Neutrophil (primary cell): Measurements from ENCODE around the gene PDGFRA.

Experiments used
- H3K27ac ChIP-seq: fragments of 200-600 bp; sonication (generic); 2 replicates; pipeline ENCODE4 v1.5.1; 2016; ENCODE audit warnings: mild to moderate bottlenecking, moderate library complexity
- H3K27me3 ChIP-seq: fragments of 200-600 bp; sonication (generic); 2 replicates; pipeline ENCODE4 v1.6.0; 2016; ENCODE audit warnings: mild to moderate bottlenecking
- H3K36me3 ChIP-seq: fragments of 200-600 bp; sonication (generic); 2 replicates; pipeline ENCODE4 v1.5.1; 2017
- H3K4me1 ChIP-seq, 2 experiments: fragments of 200-600 bp in 1 of 2; sonication (generic) in 1 of 2; 1 replicate in 1 of 2; 2 replicates in 1 of 2; pipeline versions ENCODE4 v1.5.1 to v1.6.1; 2013 to 2016; ENCODE audit warnings: low read depth in 1 of 2, low read length in 1 of 2, mild to moderate bottlenecking in 1 of 2, moderate library complexity in 1 of 2; ENCODE audit not compliant: control insufficient read depth in 1 of 2, insufficient read depth in 1 of 2
- H3K4me3 ChIP-seq, 2 experiments: fragments of 200-600 bp in 1 of 2; sonication (generic) in 1 of 2; 1 replicate in 1 of 2; 2 replicates in 1 of 2; pipeline ENCODE4 v1.5.1; 2013 to 2016; ENCODE audit warnings: low read depth in 1 of 2, low read length in 1 of 2, mild to moderate bottlenecking in 1 of 2, moderate library complexity in 1 of 2
- H3K9me3 ChIP-seq: fragments of 200-600 bp; sonication (generic); 2 replicates; pipeline ENCODE4 v1.5.1; 2016
- TF ChIP-seq, protein P1 (sequence below): fragments of 200-600 bp; sonication (generic); IDR thresholded peaks from 2 replicates; pipeline ENCODE4 v1.5.1; 2016; ENCODE audit warnings: antibody characterized with exemption

The PDGFRA gene

DNA sequence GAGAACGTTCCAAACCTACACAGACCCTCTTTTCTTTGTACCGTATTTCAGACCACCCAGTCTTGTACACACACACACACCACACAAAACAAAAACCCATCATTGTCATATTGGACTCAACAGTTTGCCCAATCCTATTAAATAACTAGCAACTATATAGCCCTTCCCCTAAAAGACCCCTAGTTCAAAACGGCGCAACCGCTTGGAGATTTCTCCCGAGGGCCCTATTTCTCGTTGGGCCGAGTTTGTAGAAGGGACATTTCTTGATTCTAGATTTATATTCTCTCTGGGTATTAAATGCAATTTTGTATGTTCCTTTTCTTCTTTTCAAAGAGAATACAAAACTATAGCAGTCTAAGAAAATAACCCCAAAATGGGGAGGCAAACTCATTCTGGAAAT lies 547 bp upstream of the PDGFRA start:
- Histone ChIP-seq H3K36me3 (no peaks in the 10 kb centered on the region), H3K9me3 (no peaks in the 10 kb centered on the region), H3K27me3 (peaks cover 100% of the 10 kb centered on the region), H3K4me3 (no peak overlapping the region), H3K27ac (no peak overlapping the region), H3K4me1 (peaks cover 38 to 64% of the 10 kb centered on the region in 2 experiments)
- TF ChIP-seq, protein P1, sequence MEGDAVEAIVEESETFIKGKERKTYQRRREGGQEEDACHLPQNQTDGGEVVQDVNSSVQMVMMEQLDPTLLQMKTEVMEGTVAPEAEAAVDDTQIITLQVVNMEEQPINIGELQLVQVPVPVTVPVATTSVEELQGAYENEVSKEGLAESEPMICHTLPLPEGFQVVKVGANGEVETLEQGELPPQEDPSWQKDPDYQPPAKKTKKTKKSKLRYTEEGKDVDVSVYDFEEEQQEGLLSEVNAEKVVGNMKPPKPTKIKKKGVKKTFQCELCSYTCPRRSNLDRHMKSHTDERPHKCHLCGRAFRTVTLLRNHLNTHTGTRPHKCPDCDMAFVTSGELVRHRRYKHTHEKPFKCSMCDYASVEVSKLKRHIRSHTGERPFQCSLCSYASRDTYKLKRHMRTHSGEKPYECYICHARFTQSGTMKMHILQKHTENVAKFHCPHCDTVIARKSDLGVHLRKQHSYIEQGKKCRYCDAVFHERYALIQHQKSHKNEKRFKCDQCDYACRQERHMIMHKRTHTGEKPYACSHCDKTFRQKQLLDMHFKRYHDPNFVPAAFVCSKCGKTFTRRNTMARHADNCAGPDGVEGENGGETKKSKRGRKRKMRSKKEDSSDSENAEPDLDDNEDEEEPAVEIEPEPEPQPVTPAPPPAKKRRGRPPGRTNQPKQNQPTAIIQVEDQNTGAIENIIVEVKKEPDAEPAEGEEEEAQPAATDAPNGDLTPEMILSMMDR, result no peak

DNA sequence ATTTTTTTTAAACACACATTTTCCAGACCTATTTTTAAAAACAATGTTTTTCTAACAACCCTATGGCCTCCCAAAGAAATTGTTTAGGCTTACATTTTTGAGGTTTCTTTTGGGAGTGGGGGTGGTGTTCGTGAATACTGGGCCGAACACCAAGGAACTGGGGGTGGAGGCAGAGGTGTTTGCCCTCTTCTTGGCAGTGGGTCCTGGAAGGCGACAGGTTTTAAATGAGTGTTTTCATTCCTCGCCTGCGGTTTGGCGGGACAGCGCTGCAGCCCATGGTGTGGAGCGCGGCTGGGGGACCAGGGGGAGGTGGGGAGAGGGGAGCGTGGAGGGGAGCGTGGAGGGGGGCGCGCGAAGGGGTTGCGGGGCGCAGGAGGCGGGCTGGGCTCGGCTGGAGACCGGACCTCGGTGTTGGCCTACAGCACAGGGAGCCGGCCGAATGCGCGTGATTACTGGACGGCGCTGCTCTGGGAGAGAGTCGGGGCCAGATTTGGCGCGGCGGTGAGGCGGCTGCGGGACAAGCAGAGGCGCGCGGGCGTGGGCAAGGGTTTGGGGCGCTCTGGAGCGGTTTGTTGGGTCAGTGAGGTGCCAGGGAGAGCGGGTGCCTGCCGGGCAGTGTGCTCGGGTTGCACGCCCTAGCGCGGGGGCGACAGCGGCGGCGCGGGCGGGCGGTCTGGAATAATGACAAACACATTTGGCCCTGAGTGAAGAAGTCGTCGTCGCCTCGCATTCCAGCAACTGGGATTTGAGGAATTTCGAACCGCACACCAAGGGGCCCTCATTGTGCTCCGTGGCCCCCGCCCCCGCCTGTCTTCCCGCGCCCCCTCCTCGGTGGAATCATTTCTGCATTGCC lies 764 bp downstream of the PDGFRA start:
- H3K27ac ChIP-seq, result no peak overlapping the region
- no peaks in the 10 kb centered on the region for H3K9me3 ChIP-seq
- H3K36me3 ChIP-seq, result no peaks in the 10 kb centered on the region
- peaks cover 99% of the 10 kb centered on the region for H3K27me3 ChIP-seq
- peaks cover 44 to 73% of the 10 kb centered on the region in 2 experiments for H3K4me1 ChIP-seq
- H3K4me3 ChIP-seq, result no peak overlapping the region
- TF ChIP-seq, protein P1, result no peak

DNA sequence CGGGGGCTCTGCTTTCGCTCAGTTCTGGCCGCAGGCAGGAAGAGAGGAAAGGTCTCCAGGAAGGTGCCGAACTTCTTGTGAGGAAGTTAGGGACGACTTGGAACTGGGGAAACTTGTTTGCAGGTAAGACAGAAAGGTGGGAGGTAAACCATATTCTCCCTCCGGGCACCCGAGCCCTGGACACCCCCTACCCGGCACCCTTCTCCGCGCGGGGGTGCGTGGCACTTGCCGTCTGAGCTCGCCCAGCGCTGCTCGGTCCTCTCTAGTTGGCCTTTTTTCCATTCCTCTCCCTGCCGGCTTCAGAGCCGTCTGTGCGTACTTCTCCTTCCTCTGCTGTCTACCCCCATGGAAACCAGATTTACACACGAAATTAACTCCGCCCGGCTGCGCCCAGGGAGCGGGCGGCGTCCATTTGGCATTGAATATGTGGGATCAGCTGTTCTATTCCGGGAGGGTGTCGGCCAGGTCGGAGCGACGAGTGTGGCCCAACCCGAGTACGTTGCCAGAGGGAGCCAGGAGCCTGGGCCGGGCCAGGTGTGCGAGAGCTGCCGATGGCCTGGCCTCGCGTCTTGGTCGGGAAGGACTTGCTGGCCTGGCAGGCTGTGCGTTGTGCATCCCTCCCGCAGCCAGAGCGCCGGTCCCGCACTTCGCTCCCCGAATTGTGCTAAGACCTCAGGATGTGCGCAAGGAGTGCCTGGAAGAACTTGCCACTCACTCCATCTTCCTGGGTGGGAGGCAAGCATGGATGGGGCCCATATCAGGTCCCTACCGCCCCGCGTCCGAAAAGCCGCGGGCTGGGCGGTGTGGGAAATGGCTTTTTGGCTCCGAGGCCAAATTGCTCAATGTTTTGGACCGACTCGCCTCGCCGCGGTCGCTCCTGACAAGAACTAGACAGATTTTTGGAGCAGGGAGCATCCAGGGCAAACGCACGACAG lies 1.7 kb downstream of the PDGFRA start:
- H3K27me3 ChIP-seq, result peaks cover 99% of the 10 kb centered on the region
- no peak overlapping the region for H3K27ac ChIP-seq

DNA sequence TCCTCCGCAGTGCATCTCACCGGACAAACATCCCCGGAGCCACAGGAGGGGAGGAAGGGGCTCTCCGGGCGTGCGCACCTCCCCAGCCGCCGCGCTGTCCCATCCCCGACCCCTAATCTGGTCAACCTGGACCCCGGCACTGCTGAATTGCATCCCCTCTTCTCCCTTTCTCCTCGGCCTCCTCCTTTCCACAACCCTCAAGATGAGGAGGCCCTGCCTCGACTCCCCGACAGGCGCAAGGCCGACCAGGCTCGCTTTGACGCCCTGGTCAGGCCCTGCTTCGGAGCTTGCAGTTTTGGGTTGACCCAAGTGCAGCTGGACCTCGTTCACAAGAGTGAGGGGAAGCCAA lies 2.3 kb downstream of the PDGFRA start:
- no peaks in the 10 kb centered on the region for H3K9me3 ChIP-seq
- peaks cover 99% of the 10 kb centered on the region for H3K27me3 ChIP-seq
- no peak overlapping the region for H3K4me3 ChIP-seq
- no peaks in the 10 kb centered on the region for H3K36me3 ChIP-seq
- TF ChIP-seq, protein P1, result no peak
- H3K4me1 ChIP-seq, result peaks cover 40 to 64% of the 10 kb centered on the region in 2 experiments
- H3K27ac ChIP-seq, result no peak overlapping the region

More for the DNA sequence above, 1.7 kb downstream of the PDGFRA start:
- Histone ChIP-seq H3K4me3 (no peak overlapping the region), H3K9me3 (no peaks in the 10 kb centered on the region), H3K36me3 (no peaks in the 10 kb centered on the region), H3K4me1 (peaks cover 44 to 70% of the 10 kb centered on the region in 2 experiments)
- TF ChIP-seq, protein P1, result no peak

DNA sequence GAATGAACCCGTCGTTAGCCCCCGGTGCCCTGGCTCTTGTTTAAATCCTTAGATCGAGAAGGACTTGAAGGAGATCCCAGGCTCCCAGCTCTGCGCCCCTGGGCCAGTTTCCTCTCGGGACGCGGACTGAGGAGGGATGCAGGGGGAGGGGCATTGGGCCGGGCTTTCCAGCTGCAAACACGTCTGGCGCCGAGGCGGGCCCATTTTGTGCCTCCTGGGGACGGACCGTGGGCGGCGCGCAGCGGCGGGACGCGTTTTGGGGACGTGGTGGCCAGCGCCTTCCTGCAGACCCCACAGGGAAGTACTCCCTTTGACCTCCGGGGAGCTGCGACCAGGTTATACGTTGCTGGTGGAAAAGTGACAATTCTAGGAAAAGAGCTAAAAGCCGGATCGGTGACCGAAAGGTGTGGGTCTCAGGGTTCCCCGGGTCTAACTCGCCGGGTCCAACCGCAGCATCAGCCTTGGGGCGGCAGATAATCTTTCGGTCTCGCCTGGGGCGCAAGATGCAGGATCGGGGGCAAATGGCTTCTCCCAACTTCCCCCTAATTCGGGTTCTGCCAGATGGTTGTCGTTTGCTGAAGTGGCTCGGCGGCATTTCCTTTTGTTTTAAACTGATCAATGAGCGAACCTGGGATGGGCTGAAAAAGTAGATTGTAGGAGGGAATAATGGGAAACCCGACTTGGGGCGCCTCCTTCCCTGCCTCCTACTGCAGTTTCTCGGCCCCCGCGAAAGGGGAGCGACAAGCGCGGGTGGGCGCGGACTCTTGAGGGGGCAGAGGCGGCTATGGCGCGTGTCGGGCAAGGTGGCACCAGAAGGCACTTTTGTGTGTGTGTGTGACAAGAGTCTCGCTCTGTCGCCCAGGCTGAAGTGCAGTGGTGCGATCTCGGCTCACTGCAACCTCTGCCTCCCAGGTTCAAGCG lies 2.9 kb downstream of the PDGFRA start:
- TF ChIP-seq, protein P1, result no peak
- peaks cover 98% of the 10 kb centered on the region for H3K27me3 ChIP-seq
- no peaks in the 10 kb centered on the region for H3K36me3 ChIP-seq
- no peak overlapping the region for H3K27ac ChIP-seq
- no peaks in the 10 kb centered on the region for H3K9me3 ChIP-seq
- H3K4me3 ChIP-seq, result peak overlapping the region in 1 of 2 experiments; percentile 6
- H3K4me1 ChIP-seq, result peaks cover 33 to 57% of the 10 kb centered on the region in 2 experiments
